ENCODE results near the gene ITGAV. TPM values are rescaled to one million over a fixed set of nuclear protein-coding genes. Genes with fewer than 3 reads are reported as not detected.

ITGAV gene
- total RNA-seq, 1 donor from 2014 or later, result 452 TPM

DNA sequence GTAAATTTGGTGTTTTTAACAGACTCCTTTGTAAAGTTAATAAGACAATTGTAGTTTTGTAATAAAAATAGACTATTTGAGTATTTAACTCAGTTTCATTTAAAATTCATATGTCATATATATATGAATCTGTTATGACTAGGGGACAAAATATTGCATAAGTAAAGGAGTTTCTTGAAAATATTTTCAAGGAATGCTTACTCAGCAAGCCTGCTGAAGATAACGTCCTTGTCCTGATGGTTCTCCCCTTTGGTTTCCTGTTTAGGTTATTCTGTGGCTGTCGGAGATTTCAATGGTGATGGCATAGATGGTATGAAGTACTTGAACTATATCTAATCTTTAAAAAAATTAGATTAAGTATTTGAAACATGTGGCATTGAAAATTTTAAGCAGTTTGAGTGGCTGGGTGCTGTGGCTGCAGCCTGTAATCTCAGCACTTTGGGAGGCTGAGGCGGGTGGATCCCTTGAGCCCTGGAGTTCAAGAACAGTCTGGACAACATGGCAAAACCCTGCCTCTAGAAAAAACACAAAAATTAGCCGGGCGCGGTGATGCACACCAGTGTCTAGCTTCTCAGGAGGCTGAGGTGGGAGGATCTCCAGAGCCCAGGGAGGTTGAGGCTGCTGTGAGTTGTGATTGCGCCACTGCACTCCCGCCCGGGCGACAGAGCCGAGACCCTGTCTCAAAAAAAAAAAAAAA, 47.1 kb downstream of the ITGAV start:
- H3K27me3 Mint-ChIP-seq (ENCODE audit: low read depth), result no peaks in the 10 kb centered on the region
- no peak overlapping the region for H3K4me3 Mint-ChIP-seq (ENCODE audit: unreplicated experiment)
- H3K27ac Mint-ChIP-seq (ENCODE audit: unreplicated experiment), result no peak overlapping the region
- no peak for DNase-seq (ENCODE audit: low spot score)
- peaks cover 25% of the 10 kb centered on the region for H3K4me1 Mint-ChIP-seq (ENCODE audit: low read depth)
- H3K36me3 Mint-ChIP-seq (ENCODE audit: low read depth), result peaks cover 16% of the 10 kb centered on the region
- no peaks in the 10 kb centered on the region for H3K9me3 Mint-ChIP-seq (ENCODE audit: low read depth)
- TF ChIP-seq, protein P1, sequence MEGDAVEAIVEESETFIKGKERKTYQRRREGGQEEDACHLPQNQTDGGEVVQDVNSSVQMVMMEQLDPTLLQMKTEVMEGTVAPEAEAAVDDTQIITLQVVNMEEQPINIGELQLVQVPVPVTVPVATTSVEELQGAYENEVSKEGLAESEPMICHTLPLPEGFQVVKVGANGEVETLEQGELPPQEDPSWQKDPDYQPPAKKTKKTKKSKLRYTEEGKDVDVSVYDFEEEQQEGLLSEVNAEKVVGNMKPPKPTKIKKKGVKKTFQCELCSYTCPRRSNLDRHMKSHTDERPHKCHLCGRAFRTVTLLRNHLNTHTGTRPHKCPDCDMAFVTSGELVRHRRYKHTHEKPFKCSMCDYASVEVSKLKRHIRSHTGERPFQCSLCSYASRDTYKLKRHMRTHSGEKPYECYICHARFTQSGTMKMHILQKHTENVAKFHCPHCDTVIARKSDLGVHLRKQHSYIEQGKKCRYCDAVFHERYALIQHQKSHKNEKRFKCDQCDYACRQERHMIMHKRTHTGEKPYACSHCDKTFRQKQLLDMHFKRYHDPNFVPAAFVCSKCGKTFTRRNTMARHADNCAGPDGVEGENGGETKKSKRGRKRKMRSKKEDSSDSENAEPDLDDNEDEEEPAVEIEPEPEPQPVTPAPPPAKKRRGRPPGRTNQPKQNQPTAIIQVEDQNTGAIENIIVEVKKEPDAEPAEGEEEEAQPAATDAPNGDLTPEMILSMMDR (IDR thresholded peaks at IDR 0.05), result no peak

DNA sequence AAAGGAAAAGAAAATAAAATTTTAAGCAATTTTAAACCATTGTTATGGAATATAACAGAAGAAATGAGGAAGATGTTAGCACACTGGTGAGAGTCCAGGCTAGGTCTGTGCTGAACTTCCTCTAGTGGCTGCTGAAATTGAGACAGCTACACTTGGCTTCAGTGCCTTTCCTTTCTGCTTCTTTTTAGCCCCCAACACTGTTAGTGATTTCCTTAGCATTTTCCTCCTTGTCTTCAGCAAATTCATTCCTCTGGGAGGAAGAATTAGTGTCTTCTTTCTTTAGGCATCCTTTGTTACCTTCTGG, 47.6 kb downstream of the ITGAV start:
- no peak for DNase-seq (ENCODE audit: low spot score)
- H3K4me1 Mint-ChIP-seq (ENCODE audit: low read depth), result peaks cover 26% of the 10 kb centered on the region
- no peaks in the 10 kb centered on the region for H3K27me3 Mint-ChIP-seq (ENCODE audit: low read depth)
- H3K36me3 Mint-ChIP-seq (ENCODE audit: low read depth), result peaks cover 16% of the 10 kb centered on the region
- H3K9me3 Mint-ChIP-seq (ENCODE audit: low read depth), result no peaks in the 10 kb centered on the region
- no peak overlapping the region for H3K4me3 Mint-ChIP-seq (ENCODE audit: unreplicated experiment)
- peak overlapping the region; percentile 60 for H3K27ac Mint-ChIP-seq (ENCODE audit: unreplicated experiment)
- TF ChIP-seq, protein P1 (IDR thresholded peaks at IDR 0.05), result no peak

DNA sequence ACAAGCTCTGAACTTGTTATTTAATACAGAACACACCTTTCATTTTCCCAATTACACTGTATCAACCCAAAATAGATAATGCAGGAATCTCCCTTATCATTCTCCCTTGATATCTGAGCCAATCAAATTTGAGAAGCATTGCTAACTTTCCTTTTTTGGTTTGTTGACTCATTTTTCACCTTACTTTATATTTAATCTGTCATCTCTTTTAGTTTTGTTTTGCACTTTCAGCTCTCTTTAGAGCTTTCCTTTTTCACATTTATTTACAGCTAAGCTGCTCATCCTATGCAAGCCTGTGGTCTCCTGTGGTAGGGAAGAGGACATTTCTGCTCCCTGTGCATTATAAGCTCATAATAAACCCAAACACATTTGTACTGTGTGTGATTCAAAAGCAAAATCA, 50.1 kb downstream of the ITGAV start:
- Mint-ChIP-seq H3K4me1 (ENCODE audit: low read depth) (peaks cover 27% of the 10 kb centered on the region), H3K27ac (ENCODE audit: unreplicated experiment) (peak overlapping the region; percentile 65), H3K27me3 (ENCODE audit: low read depth) (no peaks in the 10 kb centered on the region), H3K4me3 (ENCODE audit: unreplicated experiment) (no peak overlapping the region), H3K36me3 (ENCODE audit: low read depth) (peaks cover 25% of the 10 kb centered on the region), H3K9me3 (ENCODE audit: low read depth) (no peaks in the 10 kb centered on the region)
- DNase-seq (ENCODE audit: low spot score), result no peak
- TF ChIP-seq, protein P1 (IDR thresholded peaks at IDR 0.05), result no peak

DNA sequence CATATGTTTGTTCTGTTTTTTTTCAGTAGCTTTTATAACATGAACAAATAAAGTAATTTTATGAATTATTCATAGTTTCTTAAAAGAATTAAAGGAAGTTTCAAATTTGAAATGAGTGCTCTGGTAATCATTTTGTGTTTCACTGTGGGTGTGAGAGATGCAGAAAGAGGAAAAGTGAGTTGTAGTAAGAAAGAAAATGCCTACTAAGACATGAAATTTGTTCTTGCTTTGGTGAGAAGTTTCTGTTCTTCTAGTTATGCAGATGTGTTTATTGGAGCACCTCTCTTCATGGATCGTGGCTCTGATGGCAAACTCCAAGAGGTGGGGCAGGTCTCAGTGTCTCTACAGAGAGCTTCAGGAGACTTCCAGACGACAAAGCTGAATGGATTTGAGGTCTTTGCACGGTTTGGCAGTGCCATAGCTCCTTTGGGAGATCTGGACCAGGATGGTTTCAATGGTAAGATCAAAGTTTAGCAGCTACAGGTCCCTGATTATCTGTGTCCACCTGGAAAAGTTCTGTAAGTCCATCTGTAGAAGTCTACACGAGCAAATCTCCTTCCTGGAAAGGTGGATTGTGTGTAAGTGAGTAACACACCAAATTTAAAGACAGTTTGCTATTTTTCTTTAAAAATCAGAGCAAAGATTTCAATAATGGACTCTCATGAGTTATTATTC, 51.4 kb downstream of the ITGAV start:
- no peak overlapping the region for H3K4me3 Mint-ChIP-seq (ENCODE audit: unreplicated experiment)
- DNase-seq (ENCODE audit: low spot score), result no peak
- H3K27ac Mint-ChIP-seq (ENCODE audit: unreplicated experiment), result peak overlapping the region; percentile 60
- peaks cover 40% of the 10 kb centered on the region for H3K4me1 Mint-ChIP-seq (ENCODE audit: low read depth)
- H3K9me3 Mint-ChIP-seq (ENCODE audit: low read depth), result no peaks in the 10 kb centered on the region
- no peaks in the 10 kb centered on the region for H3K27me3 Mint-ChIP-seq (ENCODE audit: low read depth)
- H3K36me3 Mint-ChIP-seq (ENCODE audit: low read depth), result peaks cover 30% of the 10 kb centered on the region
- TF ChIP-seq, protein P1 (IDR thresholded peaks at IDR 0.05), result no peak

DNA sequence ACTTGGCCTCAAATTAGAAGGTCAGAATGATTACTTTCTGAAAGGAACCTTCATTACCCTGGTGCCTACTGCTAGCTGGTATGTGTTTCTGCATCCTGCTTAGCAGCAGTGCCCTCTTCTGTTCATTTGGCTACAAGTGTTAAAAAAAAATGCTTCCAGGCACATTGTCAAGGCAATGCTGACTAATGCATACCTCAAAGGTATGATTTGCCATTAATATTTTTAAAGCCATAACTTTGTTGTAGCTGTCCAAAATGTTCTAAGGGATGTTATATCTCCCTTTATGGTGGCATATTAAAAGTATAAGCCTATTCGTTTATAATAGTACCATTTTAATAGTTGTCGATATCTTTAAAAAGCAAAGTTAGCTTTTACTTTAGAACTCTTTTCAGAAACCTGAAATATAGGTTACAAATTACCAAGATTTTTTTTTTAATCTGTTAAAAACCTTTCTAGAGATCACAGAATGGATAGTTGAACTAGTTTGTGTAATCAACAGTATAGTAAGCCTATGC, 52.0 kb downstream of the ITGAV start:
- H3K27ac Mint-ChIP-seq (ENCODE audit: unreplicated experiment), result peak overlapping the region; percentile 60
- peaks cover 32% of the 10 kb centered on the region for H3K36me3 Mint-ChIP-seq (ENCODE audit: low read depth)
- TF ChIP-seq, protein P1 (IDR thresholded peaks at IDR 0.05), result peak; percentile 96
- H3K4me1 Mint-ChIP-seq (ENCODE audit: low read depth), result peaks cover 42% of the 10 kb centered on the region
- DNase-seq (ENCODE audit: low spot score), result no peak
- H3K9me3 Mint-ChIP-seq (ENCODE audit: low read depth), result no peaks in the 10 kb centered on the region
- H3K4me3 Mint-ChIP-seq (ENCODE audit: unreplicated experiment), result no peak overlapping the region
- no peaks in the 10 kb centered on the region for H3K27me3 Mint-ChIP-seq (ENCODE audit: low read depth)
